Measurements from ENCODE around the gene GMNC.
A peak's percentile ranks its signal among the peaks of the same experiment; 100 is the strongest.
"Not testable (repeated sequence)": the region's sequence is repeated elsewhere in the genome, so short reads cannot be mapped to it uniquely, and the experiment has no call there.

Gene GMNC

GRCh38 chr3:190886945-190887344 lies 24.5 kb upstream of the GMNC start:
- DNase-seq (ENCODE audit: low spot score), result peak; percentile 34
- in situ Hi-C loops (cut with MboI; ENCODE audit: low sequenced_read_pairs, unreplicated experiment), result loop anchor here (25.0 kb wide), 1 partner anchor 150 kb away; no protein-coding TSS in a partner anchor
- no peak for TF ChIP-seq CTCF (IDR thresholded peaks at IDR 0.05; ENCODE audit: borderline replicate concordance, control extremely low read depth, extremely low read depth, insufficient read depth, missing control alignments)

- in situ Hi-C loops (cut with MboI; ENCODE audit: low sequenced_read_pairs, unreplicated experiment), result loop anchor here (25.0 kb wide), 1 partner anchor 153 kb away; no protein-coding TSS in a partner anchor
- DNase-seq (ENCODE audit: low spot score), result peak; percentile 51
- peak; percentile 84 for TF ChIP-seq CTCF (IDR thresholded peaks at IDR 0.05; ENCODE audit: borderline replicate concordance, control extremely low read depth, extremely low read depth, insufficient read depth, missing control alignments)
Measured at GRCh38 chr3:190883973-190884832, 21.7 kb upstream of the GMNC start.

DNA sequence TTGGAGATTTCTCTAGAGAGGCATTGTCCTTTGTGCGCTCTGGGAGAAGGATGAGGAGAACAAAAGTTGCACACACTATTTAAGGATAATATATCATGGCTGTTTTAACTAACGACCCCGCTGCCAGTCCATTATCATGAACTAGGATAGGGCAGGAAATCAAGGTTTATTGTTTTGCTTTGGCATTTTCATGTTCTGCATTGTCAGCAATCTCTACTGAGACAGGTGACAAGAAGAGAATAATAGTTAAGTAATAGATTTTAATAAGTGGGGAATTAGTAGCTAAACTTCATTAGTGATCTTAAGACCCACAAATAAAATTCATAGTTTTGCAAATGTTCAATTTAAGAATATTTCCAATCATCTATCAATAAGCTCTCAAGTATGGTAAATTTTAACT lies 20.6 kb upstream of the GMNC start:
- no peak for DNase-seq (ENCODE audit: low spot score)
- in situ Hi-C loops (cut with MboI; ENCODE audit: low sequenced_read_pairs, unreplicated experiment), result loop anchor here (25.0 kb wide), 1 partner anchor 154 kb away; no protein-coding TSS in a partner anchor
- no peak for TF ChIP-seq CTCF (IDR thresholded peaks at IDR 0.05; ENCODE audit: borderline replicate concordance, control extremely low read depth, extremely low read depth, insufficient read depth, missing control alignments)

DNA sequence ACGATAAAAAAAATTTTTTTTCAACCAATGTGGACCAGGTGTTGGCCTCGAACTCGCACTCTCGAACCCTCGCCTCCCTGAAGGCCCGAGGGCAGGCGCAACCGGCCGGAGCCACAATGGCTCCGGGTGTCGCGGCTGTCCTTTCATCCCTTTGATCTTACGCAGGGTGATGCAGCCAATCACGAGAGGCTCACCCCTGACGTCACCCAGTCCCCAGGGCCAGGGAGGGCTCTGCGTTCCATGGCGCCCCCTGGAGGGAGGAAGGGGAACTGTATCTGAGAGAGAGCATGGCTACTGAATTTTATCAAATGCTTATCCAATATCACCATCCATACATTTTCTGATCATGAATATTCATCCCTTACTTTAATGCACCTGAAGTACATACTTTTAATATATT lies 15.4 kb upstream of the GMNC start:
- in situ Hi-C loops (cut with MboI; ENCODE audit: low sequenced_read_pairs, unreplicated experiment), result loop anchor here (25.0 kb wide), 1 partner anchor 159 kb away; no protein-coding TSS in a partner anchor
- no peak for DNase-seq (ENCODE audit: low spot score)
- peak; percentile 39 for TF ChIP-seq CTCF (IDR thresholded peaks at IDR 0.05; ENCODE audit: borderline replicate concordance, control extremely low read depth, extremely low read depth, insufficient read depth, missing control alignments)

DNA sequence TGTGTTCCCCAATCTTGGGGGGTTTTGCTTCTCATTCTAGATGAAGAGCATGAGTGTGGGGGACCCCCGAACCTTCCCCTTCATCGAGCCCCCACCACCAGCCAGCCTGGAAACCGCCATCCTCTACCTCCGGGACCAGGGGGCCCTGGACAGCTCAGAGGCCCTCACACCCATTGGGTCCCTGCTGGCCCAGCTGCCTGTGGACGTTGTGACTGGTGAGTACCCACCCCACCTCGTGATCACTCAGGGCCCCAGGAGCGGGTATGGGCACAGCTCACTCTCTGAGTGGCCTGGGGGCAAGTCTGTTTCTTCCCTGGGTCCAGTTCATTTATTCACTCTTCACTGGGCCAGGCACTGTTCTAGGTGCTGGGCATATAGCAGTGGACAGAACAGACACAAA lies 13.9 kb upstream of the GMNC start:
- in situ Hi-C loops (cut with MboI; ENCODE audit: low sequenced_read_pairs, unreplicated experiment), result loop anchor here (25.0 kb wide), 1 partner anchor 161 kb away; no protein-coding TSS in a partner anchor

GRCh38 chr3:190875061-190875460 lies 12.6 kb upstream of the GMNC start:
- DNase-seq (ENCODE audit: low spot score), result not testable (repeated sequence)
- in situ Hi-C loops (cut with MboI; ENCODE audit: low sequenced_read_pairs, unreplicated experiment), result loop anchor here (25.0 kb wide), 1 partner anchor 162 kb away; no protein-coding TSS in a partner anchor

More for the DNA sequence above, 13.9 kb upstream of the GMNC start:
- not testable (repeated sequence) for DNase-seq (ENCODE audit: low spot score)

DNA sequence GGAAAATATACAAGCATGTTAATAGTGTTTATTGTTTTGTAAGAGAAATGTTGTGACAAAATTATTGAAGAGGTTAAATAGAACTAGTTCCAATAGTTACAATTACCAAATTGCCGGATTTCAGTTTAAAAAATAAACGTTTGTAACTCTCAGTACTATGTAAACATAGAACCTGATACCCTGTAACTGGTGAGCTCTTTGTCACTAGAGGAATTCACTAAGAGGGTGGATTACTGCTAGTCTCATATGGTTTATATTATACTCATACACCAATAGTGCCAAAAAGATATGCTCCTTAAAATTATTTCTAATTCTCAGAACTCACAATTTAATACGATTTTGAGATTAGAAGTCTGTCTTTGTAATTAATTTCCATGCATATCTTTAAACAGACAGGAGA lies 7.6 kb upstream of the GMNC start:
- DNase-seq (ENCODE audit: low spot score), result no peak
- in situ Hi-C loops (cut with MboI; ENCODE audit: low sequenced_read_pairs, unreplicated experiment), result no loop called here
- no peak for TF ChIP-seq CTCF (IDR thresholded peaks at IDR 0.05; ENCODE audit: borderline replicate concordance, control extremely low read depth, extremely low read depth, insufficient read depth, missing control alignments)

All from GM13976 (cell line).